ENCODE measurements around the gene KLF13. TPM values are rescaled to one million over a fixed set of nuclear protein-coding genes. Genes with fewer than 3 reads are reported as not detected.

KLF13 gene
- polyA plus RNA-seq, 3 donors = 67.5 to 76.0 (median 74.1) TPM

- DNase-seq (ENCODE audit: extremely low read depth in 1 of 11, low read depth in 9 of 11, low spot score in 4 of 11) = peak in 7 of 11 donors; percentile 62 to 84 (median 81)
Measured at GRCh38 chr15:31338879-31339557, 12.4 kb downstream of the KLF13 start.

GRCh38 chr15:31339558-31339895 is 12.9 kb downstream of the KLF13 start:
- DNase-seq (ENCODE audit: extremely low read depth in 1 of 11, low read depth in 9 of 11, low spot score in 4 of 11) = no peak

DNA sequence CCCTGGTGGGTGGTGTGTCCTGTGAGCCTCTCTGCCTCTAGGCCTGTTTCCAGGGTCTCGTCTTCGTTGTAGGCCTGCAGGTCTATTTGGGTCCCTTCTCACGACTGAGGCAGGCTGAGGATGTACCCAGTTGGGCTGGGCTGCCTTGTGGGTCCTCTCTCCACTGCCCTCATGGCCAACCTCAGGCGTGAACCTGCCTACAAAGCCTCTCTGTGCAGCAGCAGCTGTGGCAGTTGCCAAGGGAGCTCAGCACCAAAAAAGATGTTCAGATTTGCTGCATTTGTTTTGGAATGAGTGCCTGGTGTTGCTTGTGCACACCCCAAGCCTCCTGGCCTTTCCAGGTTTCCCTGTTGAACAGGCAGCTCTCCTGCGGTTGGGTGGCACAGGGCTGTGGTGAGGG is 13.4 kb downstream of the KLF13 start:
- no peak for DNase-seq (ENCODE audit: extremely low read depth in 1 of 11, low read depth in 9 of 11, low spot score in 4 of 11)

- DNase-seq (ENCODE audit: extremely low read depth in 1 of 11, low read depth in 9 of 11, low spot score in 4 of 11) = no peak
Measured at GRCh38 chr15:31340592-31340991, 14.0 kb downstream of the KLF13 start.

DNA sequence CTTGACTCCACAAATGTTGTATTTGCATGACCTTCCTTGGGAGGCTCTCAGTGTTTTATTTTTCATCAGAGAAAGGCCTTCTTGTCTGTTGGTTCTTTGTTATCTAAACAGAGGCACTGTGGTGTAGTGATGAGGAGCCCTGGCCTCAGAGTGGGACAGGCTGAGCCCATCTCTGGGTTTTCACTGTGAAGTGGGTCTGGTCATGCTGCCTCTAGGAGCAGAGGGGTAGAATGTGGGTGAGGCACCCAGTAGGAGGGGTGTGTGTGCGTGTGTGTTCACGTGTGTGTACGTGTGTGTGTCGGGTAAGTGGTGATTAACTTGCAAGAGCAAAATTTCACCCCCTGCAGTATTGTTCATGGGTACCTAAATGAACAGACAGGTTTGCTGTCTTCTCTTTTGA is 14.4 kb downstream of the KLF13 start:
- no peak for DNase-seq (ENCODE audit: extremely low read depth in 1 of 11, low read depth in 9 of 11, low spot score in 4 of 11)

DNA sequence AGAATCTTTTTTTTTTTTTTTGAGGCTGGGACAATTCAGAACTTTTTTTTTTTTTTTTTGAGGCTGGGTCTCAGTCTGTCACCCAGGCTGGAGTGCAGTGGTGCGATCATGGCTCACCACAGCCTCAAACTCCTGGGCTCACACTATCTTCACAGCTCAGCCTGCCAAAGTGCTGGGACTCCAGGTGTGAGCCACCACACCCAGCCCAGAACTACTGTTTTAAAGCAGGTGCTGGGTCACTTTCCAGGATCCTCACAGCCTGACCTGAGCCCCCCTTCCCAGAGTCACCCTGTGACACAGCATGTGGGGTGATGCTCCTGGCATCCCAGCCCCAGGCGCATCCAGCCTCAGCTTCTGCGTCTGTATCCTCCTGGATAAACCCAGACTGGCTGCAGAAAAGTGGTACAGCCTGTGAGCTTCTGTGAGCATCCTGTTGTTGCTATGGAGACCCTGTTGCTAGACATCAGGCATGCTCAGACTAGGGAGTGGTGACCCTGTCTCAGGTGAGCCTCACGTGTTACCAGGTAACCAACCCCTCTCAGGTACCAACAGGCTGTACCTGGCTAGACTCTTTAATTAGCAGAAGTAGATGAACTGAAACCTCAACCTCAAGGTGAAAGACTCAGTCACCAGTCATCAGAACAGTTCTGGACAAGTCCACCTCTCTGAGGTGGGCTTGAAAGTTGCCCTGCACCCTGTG is 15.0 kb downstream of the KLF13 start:
- DNase-seq (ENCODE audit: extremely low read depth in 1 of 11, low read depth in 9 of 11, low spot score in 4 of 11) = no peak

GRCh38 chr15:31342381-31342780 is 15.7 kb downstream of the KLF13 start:
- no peak for DNase-seq (ENCODE audit: extremely low read depth in 1 of 11, low read depth in 9 of 11, low spot score in 4 of 11)

DNA sequence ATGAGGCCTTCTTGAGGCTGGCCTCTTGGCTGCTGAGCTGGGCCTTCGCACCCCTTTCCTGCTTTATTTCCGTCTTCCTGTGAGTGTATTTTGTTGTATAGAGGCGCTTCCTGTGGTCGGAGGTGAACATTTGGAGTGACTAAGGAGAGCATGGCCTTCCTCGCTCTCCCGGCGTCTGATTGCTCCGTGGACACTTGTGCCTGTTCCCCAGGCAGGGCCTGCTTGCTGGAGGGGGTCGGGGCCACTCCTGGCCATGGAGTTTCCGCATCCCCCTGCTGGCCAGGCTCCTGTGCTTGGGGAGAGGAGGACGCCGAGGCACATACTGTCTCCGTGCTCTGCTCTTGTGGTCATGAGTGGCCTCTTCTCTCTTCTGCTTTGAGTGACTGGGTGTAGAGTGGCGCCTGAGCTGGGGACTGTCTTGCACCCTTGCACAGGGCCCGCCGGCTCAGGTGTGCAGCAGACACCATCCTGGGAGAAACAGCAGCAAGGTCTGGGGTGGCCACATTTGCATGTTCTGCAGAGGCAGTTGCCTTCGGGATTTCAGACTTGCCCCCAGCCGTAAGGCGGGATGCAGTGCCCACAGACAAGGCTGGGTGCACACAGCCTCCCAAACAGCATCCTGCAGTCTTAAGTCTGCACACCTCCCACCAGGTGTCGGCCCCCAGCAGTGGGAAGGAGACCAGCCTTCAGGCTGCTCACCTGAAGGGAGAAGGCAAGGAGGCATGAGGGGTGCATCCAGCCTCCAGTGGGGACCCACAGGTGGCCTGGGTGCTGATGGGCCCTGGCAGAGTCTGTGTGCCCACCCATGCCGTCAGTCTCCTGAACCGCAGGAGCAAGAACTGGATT is 16.4 kb downstream of the KLF13 start:
- no peak for DNase-seq (ENCODE audit: extremely low read depth in 1 of 11, low read depth in 9 of 11, low spot score in 4 of 11)

GRCh38 chr15:31343831-31344230 is 17.2 kb downstream of the KLF13 start:
- no peak for DNase-seq (ENCODE audit: extremely low read depth in 1 of 11, low read depth in 9 of 11, low spot score in 4 of 11)

- no peak for DNase-seq (ENCODE audit: extremely low read depth in 1 of 11, low read depth in 9 of 11, low spot score in 4 of 11)
Measured at GRCh38 chr15:31344266-31344665, 17.6 kb downstream of the KLF13 start.

- no peak for DNase-seq (ENCODE audit: extremely low read depth in 1 of 11, low read depth in 9 of 11, low spot score in 4 of 11)
Measured at GRCh38 chr15:31344823-31345605, 18.4 kb downstream of the KLF13 start.

DNA sequence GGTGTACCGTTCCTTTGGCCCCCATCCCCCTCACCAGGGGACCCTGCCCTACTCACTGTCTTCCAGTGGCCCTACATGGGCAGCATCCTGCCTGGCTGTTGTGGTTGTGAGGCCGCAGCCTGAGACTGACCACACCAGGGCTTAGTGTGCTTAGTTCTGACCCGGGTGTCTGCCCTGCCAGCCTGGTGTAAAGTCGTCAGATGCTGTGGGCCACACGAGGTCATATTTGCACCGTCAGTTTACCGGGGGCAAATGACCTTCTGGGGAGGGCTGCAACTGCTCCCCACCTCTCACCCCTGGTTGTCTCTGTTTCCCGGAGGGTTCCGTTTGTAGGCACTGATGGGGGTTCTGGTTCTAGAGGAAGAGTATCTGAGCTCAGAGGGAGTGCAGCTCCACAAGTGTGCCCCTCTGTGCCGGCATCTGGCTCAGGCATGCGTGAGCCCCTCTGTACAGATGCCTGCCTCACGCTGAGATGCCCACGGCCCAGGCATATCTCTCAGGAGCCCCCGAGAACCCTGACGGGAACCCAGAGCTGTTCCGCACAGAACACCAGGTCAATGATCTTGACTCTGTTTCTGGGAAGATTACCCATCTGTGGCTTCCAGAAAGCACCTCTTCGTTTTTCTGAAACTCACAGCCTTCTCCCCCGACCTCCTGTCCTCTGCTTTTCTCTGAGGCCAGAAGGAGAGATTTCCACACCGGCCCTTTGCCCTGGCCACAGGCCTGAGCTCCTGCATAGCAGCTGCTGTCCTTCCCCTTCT is 19.2 kb downstream of the KLF13 start:
- no peak for DNase-seq (ENCODE audit: extremely low read depth in 1 of 11, low read depth in 9 of 11, low spot score in 4 of 11)

DNA sequence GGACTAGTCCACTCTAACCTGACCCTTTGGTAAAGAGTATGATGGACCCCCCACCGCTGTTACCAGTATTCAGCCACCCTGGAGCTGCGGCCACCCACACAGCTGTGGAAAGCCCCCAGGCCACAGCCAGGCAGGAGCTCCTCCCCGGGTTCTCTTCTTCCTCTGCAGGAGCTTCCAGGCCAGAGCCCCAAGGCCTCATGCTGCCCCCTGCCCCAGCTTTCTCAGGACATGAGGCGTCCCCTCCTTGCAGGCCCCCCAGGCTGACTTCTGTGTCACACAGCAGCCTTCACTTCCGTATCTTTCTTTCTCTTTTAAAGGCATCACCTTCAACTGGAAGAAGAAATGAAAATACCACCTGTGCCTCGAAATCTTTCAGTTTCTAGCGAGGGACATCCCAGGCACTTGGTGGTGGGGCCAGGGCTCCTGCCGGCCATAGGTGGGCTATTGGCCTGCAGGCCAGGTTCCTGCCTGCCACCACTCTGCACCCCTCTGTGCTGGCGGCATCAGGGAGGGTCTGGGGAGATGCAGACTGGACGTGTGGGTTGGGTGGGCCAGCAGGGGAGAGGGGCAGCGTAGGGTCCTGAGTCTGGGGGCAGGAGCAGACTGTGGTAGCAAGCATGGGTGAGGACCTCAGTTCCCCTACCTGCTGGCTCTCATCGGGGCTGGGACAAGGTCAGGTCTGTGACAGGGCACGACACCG is 19.9 kb downstream of the KLF13 start:
- no peak for DNase-seq (ENCODE audit: extremely low read depth in 1 of 11, low read depth in 9 of 11, low spot score in 4 of 11)

DNA sequence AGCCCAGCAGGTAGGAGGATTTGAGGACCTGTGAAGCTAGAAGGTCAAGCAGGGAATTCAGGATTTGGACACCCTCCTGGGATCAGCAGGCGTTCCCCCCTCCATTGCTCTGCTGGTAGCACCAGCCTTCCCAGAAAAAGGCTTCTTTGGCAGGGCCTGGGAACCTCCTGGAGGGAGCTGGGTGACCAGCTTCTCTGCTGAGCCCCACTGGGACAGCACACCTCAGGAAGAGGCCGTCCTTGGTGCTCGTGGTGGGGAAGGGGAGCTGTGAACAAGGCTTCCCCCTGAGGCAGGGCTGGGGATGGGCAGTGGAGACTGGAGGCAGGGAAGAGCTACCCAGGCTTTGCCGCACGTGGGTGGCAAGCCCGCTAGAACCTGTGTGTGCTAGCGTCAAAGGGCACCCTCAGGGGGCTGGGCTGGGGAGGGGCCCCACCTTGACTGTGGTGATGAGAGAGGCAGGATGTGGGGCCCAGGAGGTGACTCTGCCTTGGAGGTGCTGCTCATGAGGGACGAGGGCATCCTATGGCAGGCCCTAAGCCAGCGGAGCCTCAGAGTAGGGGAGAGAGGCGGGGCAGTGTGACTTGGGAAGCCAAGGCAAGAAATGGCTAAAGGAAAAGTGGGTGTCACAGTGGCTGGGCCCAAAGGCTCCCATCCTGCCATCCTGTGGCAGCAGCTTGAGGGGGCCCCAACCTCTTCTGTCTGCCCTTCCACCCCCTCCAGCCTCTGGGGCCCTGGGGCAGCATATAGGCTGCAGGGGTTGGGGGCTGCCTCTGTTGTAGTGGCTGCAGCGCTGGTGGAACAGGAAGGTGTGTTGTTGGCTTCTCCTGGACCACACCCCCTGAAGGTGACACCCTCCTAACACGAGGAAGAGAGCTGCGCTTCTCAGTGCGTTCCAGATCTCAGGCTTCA is 20.7 kb downstream of the KLF13 start:
- DNase-seq (ENCODE audit: extremely low read depth in 1 of 11, low read depth in 9 of 11, low spot score in 4 of 11) = no peak

GRCh38 chr15:31347981-31348803 is 21.6 kb downstream of the KLF13 start:
- DNase-seq (ENCODE audit: extremely low read depth in 1 of 11, low read depth in 9 of 11, low spot score in 4 of 11) = no peak

Measured in renal cortex interstitium (tissue), 11 donors.